Measurements from ENCODE around the gene SRMS.

The SRMS gene, protein sequence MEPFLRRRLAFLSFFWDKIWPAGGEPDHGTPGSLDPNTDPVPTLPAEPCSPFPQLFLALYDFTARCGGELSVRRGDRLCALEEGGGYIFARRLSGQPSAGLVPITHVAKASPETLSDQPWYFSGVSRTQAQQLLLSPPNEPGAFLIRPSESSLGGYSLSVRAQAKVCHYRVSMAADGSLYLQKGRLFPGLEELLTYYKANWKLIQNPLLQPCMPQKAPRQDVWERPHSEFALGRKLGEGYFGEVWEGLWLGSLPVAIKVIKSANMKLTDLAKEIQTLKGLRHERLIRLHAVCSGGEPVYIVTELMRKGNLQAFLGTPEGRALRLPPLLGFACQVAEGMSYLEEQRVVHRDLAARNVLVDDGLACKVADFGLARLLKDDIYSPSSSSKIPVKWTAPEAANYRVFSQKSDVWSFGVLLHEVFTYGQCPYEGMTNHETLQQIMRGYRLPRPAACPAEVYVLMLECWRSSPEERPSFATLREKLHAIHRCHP

DNA sequence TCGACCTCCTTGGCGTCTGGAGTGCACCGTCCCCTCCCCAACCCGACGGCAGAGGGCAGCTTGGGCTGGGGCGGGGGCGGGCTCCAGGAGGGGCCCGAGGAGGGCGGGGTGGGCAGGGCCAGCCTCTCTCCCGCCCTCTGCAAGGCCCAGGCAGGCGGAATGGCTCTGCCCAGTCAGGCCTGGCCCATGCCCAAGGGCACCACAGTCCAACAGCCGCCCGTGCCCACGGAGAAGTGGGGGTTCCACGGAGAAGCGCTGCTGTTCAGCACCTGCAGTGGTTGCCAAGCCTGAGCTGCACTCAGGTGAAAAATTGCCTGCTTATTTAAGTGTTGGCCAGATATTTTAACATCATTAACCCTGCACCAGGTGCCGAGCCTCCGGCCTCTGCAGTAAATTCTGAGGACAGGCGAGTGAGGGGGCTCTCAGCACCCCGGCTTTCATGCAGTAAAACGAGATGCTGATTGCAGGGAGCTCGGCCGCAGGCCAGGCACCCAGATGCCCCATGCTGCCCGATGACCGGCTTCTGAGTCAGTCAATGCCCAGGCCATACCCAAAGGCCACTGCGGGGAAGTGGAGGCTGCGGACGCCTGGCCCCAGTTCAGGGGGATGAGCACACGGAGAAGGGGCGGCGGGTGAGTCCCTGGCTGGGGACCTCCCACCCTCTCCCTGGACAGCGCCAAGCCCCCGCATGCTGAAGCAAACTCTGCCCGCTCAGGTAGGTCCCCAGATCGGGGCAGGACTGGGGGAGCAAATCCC lies at the start of gene SRMS:
SRMS (minus strand) TSS at position 25 of the 756 bp plus-strand sequence. CDS start 286 bp downstream, outside the sequence.
- no peaks in the 10 kb centered on the region for H3K36me3 Mint-ChIP-seq
- H3K9me3 Mint-ChIP-seq, result no peaks in the 10 kb centered on the region
- no peak within 1 kb of the TSS for H3K4me3 Mint-ChIP-seq
- no peak within 1 kb of the TSS for H3K27ac Mint-ChIP-seq
- H3K4me1 Mint-ChIP-seq, result peaks cover 16% of the 10 kb centered on the region
- peaks cover 2% of the 10 kb centered on the region for H3K27me3 Mint-ChIP-seq

DNA sequence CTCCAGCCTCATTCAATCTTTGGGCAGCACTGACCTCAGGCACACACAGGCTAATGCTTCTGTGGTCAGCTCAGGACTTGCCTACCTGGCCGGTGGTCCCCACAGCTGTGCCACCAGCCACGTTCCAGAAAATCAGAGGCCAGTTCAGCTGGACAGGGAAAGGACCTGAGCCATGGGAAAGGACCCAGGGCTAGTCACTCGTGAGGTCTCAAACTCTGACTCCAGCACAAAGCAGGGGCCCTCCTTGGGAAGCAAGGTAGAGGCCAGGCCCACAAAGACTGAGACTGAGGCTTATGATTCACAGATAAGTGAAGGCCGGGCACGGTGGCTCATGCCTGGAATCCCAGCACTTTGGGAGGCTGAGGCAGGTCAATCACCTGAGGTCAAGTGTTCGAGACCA lies 48.9 kb upstream of the SRMS start:
- Mint-ChIP-seq H3K27ac (no peak overlapping the region), H3K36me3 (peaks cover 12% of the 10 kb centered on the region), H3K27me3 (no peaks in the 10 kb centered on the region), H3K9me3 (no peaks in the 10 kb centered on the region), H3K4me1 (no peaks in the 10 kb centered on the region), H3K4me3 (no peak overlapping the region)

DNA sequence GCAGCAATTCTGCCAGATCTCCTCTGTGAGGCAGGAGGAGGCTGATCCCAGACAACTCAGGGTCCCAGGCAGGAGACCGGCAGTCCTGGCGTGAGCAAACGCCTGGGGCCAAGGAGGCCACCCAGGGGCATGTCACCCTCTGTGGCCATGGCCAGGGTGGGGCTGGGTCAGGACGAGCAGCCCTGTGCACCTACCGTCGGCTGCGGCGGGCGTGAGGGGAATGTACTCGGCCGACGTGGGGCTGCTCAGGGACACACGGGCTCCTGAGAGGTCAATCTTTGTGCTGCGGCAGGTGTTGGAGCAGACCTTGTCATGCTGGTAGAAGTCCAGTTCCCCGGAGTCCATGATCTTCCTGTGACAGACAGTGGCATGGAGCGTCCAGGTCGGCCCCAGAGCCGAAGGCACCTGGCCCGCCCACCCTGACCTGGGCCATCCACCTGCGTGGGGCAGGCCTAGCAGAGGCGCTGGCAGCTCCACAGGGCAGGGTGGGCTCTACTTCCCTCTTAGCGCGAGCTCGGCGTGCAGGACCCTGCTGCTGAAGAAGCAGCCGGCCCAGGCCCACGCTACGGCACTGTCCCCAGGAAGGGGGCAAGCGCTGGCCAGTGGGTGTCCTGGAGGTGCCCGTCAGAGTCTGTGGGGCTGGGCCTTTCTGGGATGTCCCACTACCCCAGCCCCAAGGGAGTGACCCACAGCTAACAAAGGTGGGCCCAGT lies 48.0 kb upstream of the SRMS start:
- H3K4me1 Mint-ChIP-seq, result no peaks in the 10 kb centered on the region
- peaks cover 14% of the 10 kb centered on the region for H3K36me3 Mint-ChIP-seq
- no peaks in the 10 kb centered on the region for H3K27me3 Mint-ChIP-seq
- no peaks in the 10 kb centered on the region for H3K9me3 Mint-ChIP-seq
- no peak overlapping the region for H3K27ac Mint-ChIP-seq
- no peak overlapping the region for H3K4me3 Mint-ChIP-seq

DNA sequence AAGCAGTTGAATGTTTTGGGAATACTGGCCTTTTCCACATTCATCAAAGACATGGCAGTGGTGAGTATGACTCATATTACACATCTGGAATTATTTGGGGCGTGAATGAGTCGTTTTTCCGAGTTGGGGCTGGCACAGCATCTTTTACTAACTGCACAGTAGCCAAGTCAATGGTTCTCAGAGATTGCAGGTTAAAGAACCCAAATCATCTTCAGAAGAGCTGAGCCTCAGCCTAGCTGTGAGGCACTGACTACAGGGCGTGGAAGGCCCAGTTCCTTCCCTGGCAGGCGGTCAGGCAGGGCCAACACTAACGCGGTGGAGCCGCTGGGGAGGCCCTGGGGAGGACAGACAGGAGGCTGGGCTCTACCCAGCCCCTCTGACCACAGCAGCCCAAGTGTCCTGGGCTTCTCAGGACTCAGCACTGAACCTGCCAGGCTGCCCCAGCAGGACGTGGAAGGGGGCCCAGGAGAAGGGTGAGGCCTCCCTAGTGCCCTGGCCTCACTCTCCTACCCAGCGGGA lies 46.6 kb upstream of the SRMS start:
- peaks cover 13% of the 10 kb centered on the region for H3K36me3 Mint-ChIP-seq
- no peaks in the 10 kb centered on the region for H3K4me1 Mint-ChIP-seq
- no peaks in the 10 kb centered on the region for H3K27me3 Mint-ChIP-seq
- H3K27ac Mint-ChIP-seq, result no peak overlapping the region
- H3K9me3 Mint-ChIP-seq, result no peaks in the 10 kb centered on the region
- no peak overlapping the region for H3K4me3 Mint-ChIP-seq

DNA sequence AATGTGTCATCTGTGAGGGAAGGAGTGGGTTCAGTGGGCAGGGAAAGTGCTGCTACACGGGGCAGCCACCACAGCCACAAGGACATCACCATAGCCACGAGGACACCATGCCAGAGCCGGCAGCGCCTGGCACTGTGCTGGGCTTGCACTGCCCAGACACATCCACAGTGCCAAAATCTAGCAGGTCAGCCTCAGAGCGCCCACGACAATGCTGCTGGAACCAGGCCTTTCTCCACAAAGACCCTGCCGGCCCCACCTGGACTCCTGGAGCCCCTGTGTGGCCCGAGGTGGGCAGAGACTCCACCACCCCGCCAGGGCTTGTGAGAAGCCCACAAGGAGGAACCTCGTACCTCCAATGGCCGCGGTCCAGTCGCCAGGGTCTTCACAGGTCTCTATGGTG lies 45.1 kb upstream of the SRMS start:
- Mint-ChIP-seq H3K4me3 (no peak overlapping the region), H3K27ac (no peak overlapping the region), H3K9me3 (no peaks in the 10 kb centered on the region), H3K4me1 (peaks cover 9% of the 10 kb centered on the region), H3K27me3 (no peaks in the 10 kb centered on the region), H3K36me3 (peaks cover 14% of the 10 kb centered on the region)

DNA sequence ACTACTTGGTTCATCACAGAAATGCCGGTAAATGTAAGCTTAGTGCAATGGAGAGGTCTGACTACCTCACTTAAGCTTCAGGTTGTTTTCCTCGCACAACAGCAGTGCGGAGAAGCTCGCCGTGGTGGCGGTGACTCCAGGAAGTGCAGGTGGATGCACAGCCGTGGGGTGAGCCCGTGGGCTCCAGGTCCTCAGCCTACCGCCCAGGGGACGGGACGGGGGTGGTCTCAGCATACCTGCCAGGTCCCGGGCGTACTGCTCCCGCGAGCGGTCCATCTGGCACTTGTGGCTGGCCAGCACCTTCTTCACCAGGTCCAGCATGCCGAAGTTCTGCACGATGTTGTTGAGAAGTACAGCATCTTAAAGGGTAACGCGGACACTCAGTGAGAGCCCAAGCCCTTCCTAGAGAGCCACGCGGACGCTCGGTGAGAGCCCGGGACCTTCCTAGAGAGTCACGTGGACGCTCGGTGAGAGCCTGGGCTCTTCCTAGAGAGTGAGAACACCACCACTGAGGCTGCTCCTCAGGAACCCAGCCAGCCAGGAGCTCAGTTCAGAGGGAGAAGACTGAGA lies 44.3 kb upstream of the SRMS start:
- Mint-ChIP-seq H3K27ac (no peak overlapping the region), H3K9me3 (no peaks in the 10 kb centered on the region), H3K4me1 (peaks cover 15% of the 10 kb centered on the region), H3K4me3 (no peak overlapping the region), H3K36me3 (peaks cover 14% of the 10 kb centered on the region), H3K27me3 (no peaks in the 10 kb centered on the region)

DNA sequence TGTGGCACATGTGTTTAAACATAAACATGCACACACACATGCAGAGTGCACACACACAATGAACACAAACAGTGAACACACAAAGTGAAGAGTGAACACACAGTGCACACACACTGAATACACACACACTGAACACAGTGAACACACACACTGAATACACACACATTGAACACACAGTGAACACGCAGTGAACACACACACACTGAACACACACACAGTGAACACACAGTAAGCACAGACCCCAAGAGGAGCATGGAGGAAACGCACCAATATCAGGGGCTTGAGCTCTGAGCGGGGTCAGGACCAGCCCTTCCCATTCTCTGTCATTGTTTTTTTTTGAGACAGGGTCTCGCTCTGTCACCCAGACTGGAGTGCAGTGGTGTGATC lies 43.6 kb upstream of the SRMS start:
- Mint-ChIP-seq H3K4me1 (peaks cover 15% of the 10 kb centered on the region), H3K36me3 (peaks cover 14% of the 10 kb centered on the region), H3K27me3 (no peaks in the 10 kb centered on the region)

DNA sequence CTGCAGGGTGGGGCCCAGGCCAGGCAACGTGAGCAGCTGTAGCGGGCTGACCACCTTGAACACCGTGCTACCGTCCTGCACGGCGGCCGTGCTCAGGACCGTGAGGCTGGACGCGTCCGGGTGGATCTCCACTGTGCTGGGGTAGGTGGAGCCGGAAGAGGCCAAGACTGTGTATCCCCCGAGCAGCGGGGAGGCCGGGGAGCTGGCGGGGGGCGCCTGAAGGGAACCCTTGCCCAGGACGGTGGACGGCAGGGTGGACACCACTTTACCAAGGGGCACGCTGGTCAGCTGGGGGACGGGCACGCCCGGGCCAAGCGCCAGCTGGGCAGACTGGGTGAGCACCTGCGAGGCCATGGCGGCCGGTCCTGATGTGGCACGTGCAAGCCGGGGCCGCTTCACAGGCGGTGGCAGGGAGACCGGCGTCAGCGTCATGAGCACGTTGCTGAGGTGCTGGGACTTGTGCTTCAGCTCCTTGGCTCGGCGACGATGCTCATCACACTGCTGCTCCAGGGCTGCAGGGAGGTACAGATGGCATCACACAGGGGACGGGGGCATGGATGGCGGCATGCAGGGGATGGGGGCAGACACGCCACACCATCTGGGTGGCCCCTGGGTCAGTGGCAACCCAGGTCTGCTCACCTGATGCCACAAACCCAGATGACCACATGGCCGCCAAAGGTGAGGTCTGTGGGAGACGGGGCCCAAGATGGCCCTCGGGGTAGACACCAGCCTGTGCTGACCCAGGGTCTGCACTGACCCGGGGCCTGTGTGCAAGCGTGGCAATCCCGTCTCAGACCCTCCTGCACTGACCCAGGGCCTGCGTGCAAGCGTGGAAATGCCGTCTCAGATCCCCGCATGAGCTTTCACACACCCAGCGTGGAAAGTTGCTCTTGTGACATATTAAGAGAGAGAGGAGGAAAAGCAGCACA lies 42.9 kb upstream of the SRMS start:
- Mint-ChIP-seq H3K27me3 (no peaks in the 10 kb centered on the region), H3K4me1 (peaks cover 19% of the 10 kb centered on the region), H3K9me3 (no peaks in the 10 kb centered on the region), H3K4me3 (no peak overlapping the region), H3K27ac (no peak overlapping the region), H3K36me3 (peaks cover 14% of the 10 kb centered on the region)

More for the DNA sequence above, 43.6 kb upstream of the SRMS start:
- H3K4me3 Mint-ChIP-seq, result no peak overlapping the region
- H3K27ac Mint-ChIP-seq, result no peak overlapping the region
- H3K9me3 Mint-ChIP-seq, result no peaks in the 10 kb centered on the region

DNA sequence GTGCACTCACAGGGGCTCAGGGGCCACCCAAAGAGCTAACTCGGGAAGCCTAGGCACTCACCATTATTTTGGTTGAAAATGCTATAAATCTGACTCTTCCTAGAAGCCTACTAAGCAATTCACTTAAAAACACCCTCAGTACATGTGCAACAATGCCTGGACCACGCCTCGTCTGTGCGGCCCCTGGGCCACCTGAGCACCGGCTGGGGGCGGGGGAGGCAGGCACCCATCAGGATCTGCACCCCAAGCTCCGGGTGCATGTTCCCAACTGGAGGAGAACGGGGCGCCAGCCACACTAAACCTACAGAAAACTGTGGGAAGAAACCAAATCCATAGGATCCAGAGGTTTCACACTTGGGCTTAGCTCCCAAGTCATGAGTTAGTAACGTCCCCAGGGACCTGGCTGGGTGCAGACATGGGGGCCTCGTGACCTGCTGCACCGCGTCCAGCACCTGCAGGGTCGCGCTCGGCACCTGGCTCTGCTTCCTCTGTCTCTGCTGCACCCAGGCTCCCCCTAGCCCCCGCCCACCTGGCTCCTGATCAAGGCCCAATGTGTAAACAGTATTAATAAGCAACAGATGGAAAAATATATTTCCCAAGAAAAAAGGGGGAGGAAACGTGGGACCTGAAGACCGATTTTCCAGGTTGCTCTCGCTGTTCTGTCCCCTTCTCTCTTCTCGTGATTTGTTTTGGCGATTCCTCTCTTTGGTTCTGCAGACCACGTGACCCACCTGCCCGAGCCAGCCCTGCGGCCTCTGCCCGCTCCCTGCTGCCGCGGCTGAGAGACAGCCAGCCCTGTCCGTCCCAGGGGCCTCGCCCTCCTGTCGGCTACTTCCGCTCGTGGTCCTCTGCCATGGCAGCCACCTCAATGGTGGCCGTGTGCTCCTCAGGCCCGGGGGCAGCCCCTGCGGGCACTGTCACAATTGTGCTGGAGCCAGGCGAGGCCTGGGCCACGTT lies 42.0 kb upstream of the SRMS start:
- Mint-ChIP-seq H3K36me3 (peaks cover 12% of the 10 kb centered on the region), H3K27ac (no peak overlapping the region), H3K4me3 (no peak overlapping the region), H3K27me3 (no peaks in the 10 kb centered on the region), H3K4me1 (peaks cover 19% of the 10 kb centered on the region), H3K9me3 (no peaks in the 10 kb centered on the region)

DNA sequence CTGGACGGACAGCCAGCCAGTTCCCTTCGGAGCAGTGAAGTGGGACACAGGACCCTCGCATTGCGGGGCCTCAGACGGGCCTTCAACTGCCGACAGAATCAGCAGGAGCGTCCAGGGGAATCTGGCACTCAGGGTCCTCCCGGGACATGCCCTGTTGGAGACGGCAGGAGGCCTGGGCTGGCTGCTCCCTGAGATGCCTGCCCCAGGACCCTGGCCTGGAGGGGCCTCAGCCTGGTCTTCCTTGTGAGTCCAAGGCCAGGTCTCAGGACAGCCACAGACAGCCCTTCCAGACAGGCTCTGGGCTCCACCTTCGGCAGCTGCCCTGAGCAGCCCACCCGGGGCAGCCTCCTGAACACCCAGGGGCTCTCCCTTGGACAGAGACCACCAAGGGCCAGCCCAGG lies 41.1 kb upstream of the SRMS start:
- no peak overlapping the region for H3K27ac Mint-ChIP-seq
- no peaks in the 10 kb centered on the region for H3K27me3 Mint-ChIP-seq
- no peaks in the 10 kb centered on the region for H3K9me3 Mint-ChIP-seq
- peaks cover 19% of the 10 kb centered on the region for H3K4me1 Mint-ChIP-seq
- no peak overlapping the region for H3K4me3 Mint-ChIP-seq
- peaks cover 12% of the 10 kb centered on the region for H3K36me3 Mint-ChIP-seq

DNA sequence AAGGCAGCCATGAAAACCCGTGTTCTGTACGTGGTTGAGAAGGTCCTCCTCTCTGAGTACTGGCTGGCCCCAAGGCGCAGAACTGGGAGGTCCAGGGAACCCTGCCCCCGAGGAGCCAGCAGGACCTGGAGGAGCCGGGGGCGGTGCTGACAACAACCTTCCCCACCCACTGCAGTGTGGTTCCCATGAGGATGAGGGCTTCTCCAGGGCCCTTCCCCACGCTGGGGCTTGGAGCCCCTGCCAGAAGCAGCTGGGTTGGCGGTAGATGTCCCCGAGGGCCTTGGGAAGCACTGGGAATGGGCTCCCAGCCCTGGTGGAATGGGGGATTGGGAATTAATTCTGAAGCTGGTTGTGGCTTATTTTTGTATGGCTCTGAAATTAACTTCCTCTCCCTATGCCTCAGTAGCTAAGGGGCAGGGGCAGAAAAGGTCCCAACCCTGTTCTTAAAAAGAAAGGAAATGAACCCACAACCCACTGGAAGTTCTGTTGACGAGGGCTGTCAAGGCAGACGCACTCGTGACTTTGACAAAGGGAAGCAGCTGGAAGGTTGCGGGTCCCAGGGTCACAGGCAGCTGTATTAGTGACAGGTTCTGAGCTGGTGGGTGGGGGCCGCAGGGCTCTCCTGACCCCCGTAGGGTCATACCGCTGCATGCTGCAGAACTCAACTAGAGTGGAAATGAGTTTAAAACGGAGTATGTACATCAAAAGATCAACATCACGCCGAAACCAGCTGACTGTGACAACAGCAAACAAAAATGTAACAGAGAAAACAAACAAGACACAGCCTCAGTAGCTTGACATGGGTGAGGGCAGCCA lies 40.4 kb upstream of the SRMS start:
- peaks cover 7% of the 10 kb centered on the region for H3K36me3 Mint-ChIP-seq

DNA sequence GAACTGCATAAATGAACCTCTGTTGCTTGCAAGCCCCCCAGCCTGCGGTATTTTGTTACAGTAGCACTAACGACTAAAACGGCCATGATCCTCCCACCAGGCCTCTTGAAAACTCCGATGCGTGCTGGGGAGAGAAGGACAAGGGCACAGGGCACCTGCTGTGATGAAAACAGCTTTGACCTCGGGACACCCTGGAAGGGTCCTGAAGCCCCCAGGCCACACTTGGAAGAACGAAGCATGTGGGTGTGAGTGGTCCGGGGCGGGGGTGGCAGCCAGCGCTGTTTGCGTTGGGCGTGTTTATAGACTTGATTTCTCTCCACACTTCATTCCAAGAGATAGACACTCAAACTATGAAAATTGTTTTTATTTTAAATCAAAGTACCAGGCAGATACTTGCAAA lies 39.7 kb upstream of the SRMS start:
- H3K4me1 Mint-ChIP-seq, result peaks cover 19% of the 10 kb centered on the region
- H3K4me3 Mint-ChIP-seq, result no peak overlapping the region
- H3K27ac Mint-ChIP-seq, result no peak overlapping the region
- H3K36me3 Mint-ChIP-seq, result peaks cover 6% of the 10 kb centered on the region
- H3K9me3 Mint-ChIP-seq, result no peaks in the 10 kb centered on the region
- H3K27me3 Mint-ChIP-seq, result no peaks in the 10 kb centered on the region

More for the DNA sequence above, 40.4 kb upstream of the SRMS start:
- H3K27me3 Mint-ChIP-seq, result no peaks in the 10 kb centered on the region
- H3K9me3 Mint-ChIP-seq, result no peaks in the 10 kb centered on the region
- no peak overlapping the region for H3K4me3 Mint-ChIP-seq
- no peak overlapping the region for H3K27ac Mint-ChIP-seq
- peaks cover 19% of the 10 kb centered on the region for H3K4me1 Mint-ChIP-seq

DNA sequence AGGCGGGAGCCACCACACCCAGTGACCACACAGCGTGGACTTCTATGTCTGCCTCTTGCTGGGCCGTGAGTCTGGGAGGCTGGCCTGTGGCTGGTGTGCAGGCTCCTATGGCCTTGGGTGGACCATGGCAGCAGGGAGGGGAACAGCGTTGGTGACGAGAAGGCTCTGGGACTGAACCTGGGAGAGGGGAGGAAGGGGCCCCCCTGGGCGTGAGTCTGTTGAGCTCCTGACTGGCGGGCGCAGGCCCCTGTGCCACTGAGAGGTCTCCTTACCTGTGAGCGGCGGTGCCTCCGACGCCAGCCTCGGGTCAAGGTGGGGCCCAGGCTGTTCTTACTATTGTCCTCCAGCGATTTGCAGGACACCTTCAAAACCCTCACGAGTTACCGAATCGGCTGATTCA lies 39.2 kb upstream of the SRMS start:
- peaks cover 19% of the 10 kb centered on the region for H3K4me1 Mint-ChIP-seq
- H3K27ac Mint-ChIP-seq, result no peak overlapping the region
- H3K27me3 Mint-ChIP-seq, result no peaks in the 10 kb centered on the region
- H3K9me3 Mint-ChIP-seq, result no peaks in the 10 kb centered on the region
- H3K4me3 Mint-ChIP-seq, result no peak overlapping the region
- H3K36me3 Mint-ChIP-seq, result peaks cover 6% of the 10 kb centered on the region
